ENCODE measurements around the gene RPL10A.
"Not testable (repeated sequence)": the region's sequence is repeated elsewhere in the genome, so short reads cannot be mapped to it uniquely, and the experiment has no call there.

RPL10A gene

GRCh38 chr6:35515939-35516338 lies 47.7 kb downstream of the RPL10A start:
- DNase-seq: not testable (repeated sequence)

GRCh38 chr6:35516712-35517111 lies 48.5 kb downstream of the RPL10A start:
- no peak for DNase-seq

GRCh38 chr6:35517978-35518377 lies 49.8 kb downstream of the RPL10A start:
- DNase-seq: not testable (repeated sequence)

GRCh38 chr6:35518566-35519312 lies 50.5 kb downstream of the RPL10A start:
- DNase-seq: no peak

- DNase-seq: no peak
Measured at GRCh38 chr6:35519313-35520015, 51.3 kb downstream of the RPL10A start.
